GM18507 (cell line): ENCODE measurements around the gene FAM98C.

Experiments used
- DNase-seq: peaks from one replicate; pipeline ENCODE4 v3.0.0; 2011; ENCODE audit warnings: low read depth; ENCODE audit not compliant: insufficient read length; ENCODE audit errors: extremely low spot score
- FAIRE-seq: peaks from 2 replicates; lab custom pipeline; 2011; peaks lifted over from hg19 to GRCh38; lab: Jason Lieb, UNC

FAM98C gene

DNA sequence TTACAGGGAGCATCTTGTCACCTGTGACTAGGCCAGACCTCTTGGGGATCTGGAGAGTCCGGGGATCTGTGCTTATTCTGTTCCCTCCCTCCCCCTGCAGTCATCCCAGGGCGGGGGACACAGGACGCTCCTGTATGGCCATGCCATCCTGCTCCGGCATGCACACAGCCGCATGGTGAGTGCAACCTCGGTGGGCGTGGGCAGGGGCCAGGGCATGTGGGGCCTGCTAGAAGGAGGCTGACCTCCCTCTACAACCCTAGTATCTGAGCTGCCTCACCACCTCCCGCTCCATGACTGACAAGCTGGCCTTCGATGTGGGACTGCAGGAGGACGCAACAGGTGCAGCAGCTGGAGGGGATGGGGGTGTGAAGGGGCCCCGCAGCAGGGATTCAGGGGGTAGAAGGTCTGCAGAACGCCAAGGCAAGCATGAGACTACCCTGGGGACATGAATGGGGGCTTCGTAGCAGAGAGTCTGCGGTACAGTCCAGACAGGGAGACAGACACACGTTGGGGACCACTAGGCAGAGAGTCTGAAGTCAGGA lies 40.6 kb downstream of the FAM98C start:
- FAIRE-seq (no peak), DNase-seq (no peak)

DNA sequence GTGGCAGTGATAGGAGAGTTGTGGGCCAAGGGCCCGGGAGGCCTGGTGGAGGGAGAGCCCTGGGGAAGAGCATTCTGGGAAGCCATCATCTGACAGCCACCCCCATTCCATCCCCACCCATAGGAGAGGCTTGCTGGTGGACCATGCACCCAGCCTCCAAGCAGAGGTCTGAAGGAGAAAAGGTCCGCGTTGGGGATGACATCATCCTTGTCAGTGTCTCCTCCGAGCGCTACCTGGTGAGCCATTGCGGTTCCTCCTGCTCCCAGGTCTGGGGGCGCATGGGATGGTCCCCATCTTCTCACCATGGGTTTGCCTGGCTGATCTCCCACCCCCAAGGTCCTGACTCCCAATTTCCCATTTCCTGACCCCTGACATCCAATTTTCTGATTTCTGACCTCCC lies 41.1 kb downstream of the FAM98C start:
- FAIRE-seq = no peak
- no peak for DNase-seq

DNA sequence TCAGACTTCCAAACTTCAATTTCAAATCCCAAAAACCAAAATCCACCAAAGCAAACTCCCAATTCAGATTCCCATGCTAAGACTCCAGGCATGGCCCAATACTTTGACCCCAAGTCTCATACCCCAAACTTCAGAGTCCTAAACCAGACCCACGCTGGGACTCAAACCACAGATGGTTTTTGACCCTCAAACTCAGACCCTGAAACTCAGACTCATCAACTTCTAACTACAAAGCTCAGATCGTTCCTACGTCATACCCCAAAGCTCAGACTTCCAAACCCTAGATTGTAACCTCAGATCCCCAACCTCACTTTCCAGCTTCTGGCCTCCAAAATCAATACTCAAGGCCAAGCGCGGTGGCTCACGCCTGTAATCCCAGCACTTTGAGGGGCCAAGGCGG lies 42.5 kb downstream of the FAM98C start:
- no peak for DNase-seq

DNA sequence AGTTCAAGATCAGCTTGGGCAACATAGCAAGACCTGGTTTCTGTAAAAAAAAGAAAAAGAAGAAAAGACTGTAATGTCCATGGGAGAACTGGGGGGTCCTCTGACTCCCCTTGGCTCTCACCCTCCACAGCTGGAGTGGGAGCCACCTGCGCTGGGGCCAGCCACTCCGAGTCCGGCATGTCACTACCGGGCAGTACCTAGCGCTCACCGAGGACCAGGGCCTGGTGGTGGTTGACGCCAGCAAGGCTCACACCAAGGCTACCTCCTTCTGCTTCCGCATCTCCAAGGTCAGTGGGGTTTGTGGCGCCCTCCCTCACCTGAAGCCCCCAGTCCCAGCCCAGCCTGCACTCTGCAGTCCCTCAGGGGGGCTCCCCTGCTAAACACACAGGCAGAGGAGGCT lies 45.3 kb downstream of the FAM98C start:
- no peak for DNase-seq
- no peak for FAIRE-seq

More for the DNA sequence above, 42.5 kb downstream of the FAM98C start:
- no peak for FAIRE-seq

- DNase-seq (no peak), FAIRE-seq (no peak)
Observed at GRCh38 chr19:38449518-38449917, 46.6 kb downstream of the FAM98C start.

GRCh38 chr19:38451036-38451435 lies 48.1 kb downstream of the FAM98C start:
- DNase-seq (no peak), FAIRE-seq (no peak)

- DNase-seq (no peak), FAIRE-seq (no peak)
Observed at GRCh38 chr19:38451629-38452028, 48.7 kb downstream of the FAM98C start.

GRCh38 chr19:38452430-38453366 lies 49.8 kb downstream of the FAM98C start:
- FAIRE-seq = no peak

DNA sequence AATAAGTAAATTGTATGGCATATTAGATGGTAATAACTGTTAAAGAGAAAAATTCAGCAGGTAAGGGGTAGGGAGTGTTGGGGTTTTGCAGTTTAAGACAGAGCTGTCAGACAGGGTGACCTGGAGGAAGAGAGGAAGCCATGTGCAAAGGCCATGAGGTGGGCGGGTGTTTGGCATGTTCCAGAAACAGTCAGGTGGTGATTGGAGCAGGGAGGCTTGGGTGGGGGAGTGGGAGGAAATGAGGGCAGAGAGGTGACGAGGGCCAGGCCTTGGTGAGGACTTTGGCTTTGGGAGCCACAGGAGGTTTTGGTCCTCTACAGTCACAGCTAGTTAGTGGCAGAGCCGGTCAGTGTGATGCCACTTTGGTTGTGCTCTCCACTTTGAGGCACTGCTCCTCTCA lies 50.7 kb downstream of the FAM98C start:
- DNase-seq (no peak), FAIRE-seq (no peak)

More at GRCh38 chr19:38452430-38453366, 49.8 kb downstream of the FAM98C start:
- no peak for DNase-seq

- no peak for FAIRE-seq
Observed at GRCh38 chr19:38455031-38455430, 52.1 kb downstream of the FAM98C start.

DNA sequence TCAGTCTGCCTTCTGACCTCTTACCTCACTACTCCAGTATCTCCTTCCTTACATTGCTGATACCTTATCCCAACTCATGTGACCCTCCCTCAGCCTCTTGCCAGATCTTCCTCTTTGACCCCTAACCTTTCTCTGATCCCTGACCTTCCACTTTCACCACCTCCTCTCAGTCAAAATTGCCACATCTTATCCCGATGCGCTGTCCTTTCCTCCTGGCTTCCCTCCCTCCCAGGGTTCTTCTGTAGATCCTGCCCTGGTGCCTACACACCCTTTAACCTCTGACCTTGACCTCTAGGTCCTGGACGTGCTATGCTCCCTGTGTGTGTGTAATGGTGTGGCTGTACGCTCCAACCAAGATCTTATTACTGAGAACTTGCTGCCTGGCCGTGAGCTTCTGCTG lies 54.3 kb downstream of the FAM98C start:
- DNase-seq (no peak), FAIRE-seq (no peak)

More at GRCh38 chr19:38455031-38455430, 52.1 kb downstream of the FAM98C start:
- DNase-seq = no peak

GRCh38 chr19:38457690-38458405 lies 55.0 kb downstream of the FAM98C start:
- DNase-seq (no peak), FAIRE-seq (no peak)
